ENCODE measurements around the gene STX17. TPM values are rescaled to one million over a fixed set of nuclear protein-coding genes. Genes with fewer than 3 reads are reported as not detected.
"Not testable (repeated sequence)": the region's sequence is repeated elsewhere in the genome, so short reads cannot be mapped to it uniquely, and the experiment has no call there.

Gene STX17
- total and polyA plus RNA-seq, 9 donors = 7.7 to 43.1 (median 32.1) TPM

- Histone ChIP-seq H3K27ac (no peak overlapping the region), H3K4me1 (ENCODE audit: insufficient read depth) (no peaks in the 10 kb centered on the region), H3K9me3 (no peaks in the 10 kb centered on the region), H3K4me3 (no peak overlapping the region), H3K27me3 (no peaks in the 10 kb centered on the region), H3K36me3 (no peaks in the 10 kb centered on the region)
- WGBS, 3 donors = 82 to 89% (median 86%) methylated on average over 3 of the region's 3 CpGs
- DNase-seq = no peak
- TF ChIP-seq EP300 (IDR thresholded peaks at IDR 0.05) = no peak
- TF ChIP-seq POLR2A (IDR thresholded peaks at IDR 0.05) = no peak
- TF ChIP-seq CTCF (IDR thresholded peaks at IDR 0.05) = no peak
- intact Hi-C loops (cut with DNase I) = no loop called here
Observed at GRCh38 chr9:99977033-99977792, 70.8 kb downstream of the STX17 start.

GRCh38 chr9:99978221-99978620, 71.8 kb downstream of the STX17 start:
- Histone ChIP-seq H3K27me3 (no peaks in the 10 kb centered on the region), H3K4me1 (ENCODE audit: insufficient read depth) (no peaks in the 10 kb centered on the region), H3K36me3 (no peaks in the 10 kb centered on the region), H3K4me3 (no peak overlapping the region), H3K27ac (no peak overlapping the region), H3K9me3 (no peaks in the 10 kb centered on the region)
- intact Hi-C loops (cut with DNase I) = no loop called here
- 94 to 97% (median 96%) methylated on average over 1 of the region's 1 CpG for WGBS, 3 donors
- no peak for TF ChIP-seq CTCF (IDR thresholded peaks at IDR 0.05)
- no peak for TF ChIP-seq EP300 (IDR thresholded peaks at IDR 0.05)
- TF ChIP-seq POLR2A (IDR thresholded peaks at IDR 0.05) = no peak
- DNase-seq = no peak

- no peaks in the 10 kb centered on the region for H3K27me3 ChIP-seq
- 71 to 86% (median 80%) methylated on average over 2 of the region's 2 CpGs for WGBS, 3 donors
- intact Hi-C loops (cut with DNase I) = no loop called here
- H3K36me3 ChIP-seq = no peaks in the 10 kb centered on the region
- H3K9me3 ChIP-seq = no peaks in the 10 kb centered on the region
- DNase-seq = no peak
- TF ChIP-seq CTCF (IDR thresholded peaks at IDR 0.05) (no peak), EP300 (IDR thresholded peaks at IDR 0.05) (no peak), POLR2A (IDR thresholded peaks at IDR 0.05) (no peak)
- H3K27ac ChIP-seq = no peak overlapping the region
- H3K4me1 ChIP-seq (ENCODE audit: insufficient read depth) = no peaks in the 10 kb centered on the region
- H3K4me3 ChIP-seq = no peak overlapping the region
Observed at GRCh38 chr9:99980598-99980997, 74.1 kb downstream of the STX17 start.

- Histone ChIP-seq H3K9me3 (no peaks in the 10 kb centered on the region), H3K27ac (no peak overlapping the region), H3K4me3 (no peak overlapping the region), H3K4me1 (ENCODE audit: insufficient read depth) (no peaks in the 10 kb centered on the region), H3K36me3 (no peaks in the 10 kb centered on the region), H3K27me3 (no peaks in the 10 kb centered on the region)
- intact Hi-C loops (cut with DNase I) = no loop called here
- no peak for TF ChIP-seq POLR2A (IDR thresholded peaks at IDR 0.05)
- no peak for TF ChIP-seq EP300 (IDR thresholded peaks at IDR 0.05)
- no peak for TF ChIP-seq CTCF (IDR thresholded peaks at IDR 0.05)
- DNase-seq = no peak
Observed at GRCh38 chr9:99986642-99987041, 80.2 kb downstream of the STX17 start.

GRCh38 chr9:99990508-99990907, 84.1 kb downstream of the STX17 start:
- intact Hi-C loops (cut with DNase I); H3K27ac ChIP-seq; H3K4me3 ChIP-seq; H3K4me1 ChIP-seq (ENCODE audit: insufficient read depth); H3K9me3 ChIP-seq; H3K36me3 ChIP-seq; H3K27me3 ChIP-seq; DNase-seq: not testable (repeated sequence)
- WGBS, 3 donors = 92 to 95% (median 95%) methylated on average over 2 of the region's 2 CpGs
